SK-N-DZ (cell line): ENCODE measurements around the gene INTS12. TPM values are rescaled to one million over a fixed set of nuclear protein-coding genes. Genes with fewer than 3 reads are reported as not detected.
"Not testable (repeated sequence)": the region's sequence is repeated elsewhere in the genome, so short reads cannot be mapped to it uniquely, and the experiment has no call there.

Experiments
- DNase-seq: peaks from one replicate; pipeline ENCODE4 v3.0.0-alpha.2; 2015; ENCODE audit warnings: low spot score
- polyA plus RNA-seq, 2 experiments: library from polyadenylated mRNA; depleted of rRNA; stranded (reverse); fragments of >200 nt; gene quantifications; 2 replicates each; pipeline ENCODE4 v1.2.3, GENCODE V29; 2014

INTS12 gene
- polyA plus RNA-seq (2014; cell fraction: cytosol; rRNA removed): 13.8 and 23.4 TPM in 2 replicates
- polyA plus RNA-seq (2014; cell fraction: nucleus; rRNA removed): 30.6 and 32.0 TPM in 2 replicates

- DNase-seq: peak; percentile 89
These were observed at the start of gene INTS12, which contains the start of gene GSTCD for GRCh38 chr4:105708181-105709080. Gene INTS12, minus strand, starts transcription at chr4:105708689. Its CDS starts 8,684 bp downstream, at chr4:105700005. Gene GSTCD, plus strand, starts transcription at chr4:105708784. Its CDS starts 8,830 bp downstream, at chr4:105717614.

GRCh38 chr4:105755375-105755774, 46.9 kb upstream of the INTS12 start:
- no peak for DNase-seq

- no peak for DNase-seq
These were observed 44.9 kb upstream of the INTS12 start for GRCh38 chr4:105753361-105753760.

- no peak for DNase-seq
These were observed 43.3 kb upstream of the INTS12 start for GRCh38 chr4:105751718-105752299.

- no peak for DNase-seq
These were observed 39.7 kb upstream of the INTS12 start for GRCh38 chr4:105748222-105748621.

- no peak for DNase-seq
These were observed 33.1 kb upstream of the INTS12 start for GRCh38 chr4:105741548-105741947.

GRCh38 chr4:105735217-105735616, 26.7 kb upstream of the INTS12 start:
- DNase-seq: not testable (repeated sequence)

GRCh38 chr4:105729895-105730294, 21.4 kb upstream of the INTS12 start:
- not testable (repeated sequence) for DNase-seq

- no peak for DNase-seq
These were observed 17.1 kb upstream of the INTS12 start for GRCh38 chr4:105725623-105726022.

GRCh38 chr4:105719204-105719603, 10.7 kb upstream of the INTS12 start:
- no peak for DNase-seq

GRCh38 chr4:105715692-105716278, 7.3 kb upstream of the INTS12 start:
- peak; percentile 26 for DNase-seq

GRCh38 chr4:105714932-105715331, 6.4 kb upstream of the INTS12 start:
- DNase-seq: no peak

- no peak for DNase-seq
These were observed 5.6 kb upstream of the INTS12 start for GRCh38 chr4:105714071-105714521.

GRCh38 chr4:105712766-105713165, 4.3 kb upstream of the INTS12 start:
- DNase-seq: no peak

GRCh38 chr4:105710678-105711077, 2.2 kb upstream of the INTS12 start:
- DNase-seq: peak; percentile 64

- peak; percentile 37 for DNase-seq
These were observed 1.6 kb upstream of the INTS12 start for GRCh38 chr4:105710012-105710600.

- peak; percentile 35 for DNase-seq
These were observed 577 bp upstream of the INTS12 start for GRCh38 chr4:105709081-105709450.

GRCh38 chr4:105707782-105708180, 708 bp downstream of the INTS12 start:
- DNase-seq: no peak

GRCh38 chr4:105698607-105699006, 9.9 kb downstream of the INTS12 start:
- DNase-seq: no peak

GRCh38 chr4:105695832-105696231, 12.7 kb downstream of the INTS12 start:
- not testable (repeated sequence) for DNase-seq

- not testable (repeated sequence) for DNase-seq
These were observed 13.7 kb downstream of the INTS12 start for GRCh38 chr4:105694812-105695211.

- no peak for DNase-seq
These were observed 21.9 kb downstream of the INTS12 start for GRCh38 chr4:105686571-105686970.
